Stimulated activated CD8-positive, alpha-beta memory T cell treated with anti-CD3 and anti-CD28 coated beads, Interleukin-12 subunit alpha, Interleukin-12 subunit beta, amount 100 ng/mL, for 4 hours (primary cell): ENCODE data around the gene CYP4A22.
"Not testable (repeated sequence)": the region's sequence is repeated elsewhere in the genome, so short reads cannot be mapped to it uniquely, and the experiment has no call there.

Source experiments
- DNase-seq: peaks from one replicate; pipeline ENCODE4 v3.0.0-alpha.2; 2020; ENCODE audit warnings: low read depth

Gene CYP4A22

GRCh38 chr1:47137198-47137597 lies at the start of gene CYP4A22:
CYP4A22 (plus strand) TSS chr1:47137441; CDS start chr1:47137486, 45 bp downstream.
- no peak for DNase-seq

GRCh38 chr1:47089356-47089755 lies 47.9 kb upstream of the CYP4A22 start:
- DNase-seq: not testable (repeated sequence)

GRCh38 chr1:47091476-47091875 lies 45.8 kb upstream of the CYP4A22 start:
- DNase-seq: not testable (repeated sequence)

- DNase-seq: no peak
Observed at GRCh38 chr1:47104816-47105215, 32.4 kb upstream of the CYP4A22 start.

GRCh38 chr1:47106792-47107191 lies 30.4 kb upstream of the CYP4A22 start:
- DNase-seq: no peak

GRCh38 chr1:47107851-47108574 lies 29.2 kb upstream of the CYP4A22 start:
- not testable (repeated sequence) for DNase-seq

GRCh38 chr1:47109482-47109881 lies 27.8 kb upstream of the CYP4A22 start:
- not testable (repeated sequence) for DNase-seq

GRCh38 chr1:47113178-47113577 lies 24.1 kb upstream of the CYP4A22 start:
- DNase-seq: no peak

- DNase-seq: not testable (repeated sequence)
Observed at GRCh38 chr1:47121039-47121438, 16.2 kb upstream of the CYP4A22 start.

GRCh38 chr1:47124834-47125233 lies 12.4 kb upstream of the CYP4A22 start:
- not testable (repeated sequence) for DNase-seq

GRCh38 chr1:47126997-47127396 lies 10.2 kb upstream of the CYP4A22 start:
- DNase-seq: not testable (repeated sequence)

GRCh38 chr1:47128221-47128620 lies 9.0 kb upstream of the CYP4A22 start:
- DNase-seq: no peak

GRCh38 chr1:47128854-47129253 lies 8.4 kb upstream of the CYP4A22 start:
- DNase-seq: not testable (repeated sequence)

GRCh38 chr1:47129489-47130230 lies 7.6 kb upstream of the CYP4A22 start:
- not testable (repeated sequence) for DNase-seq

GRCh38 chr1:47132665-47133064 lies 4.6 kb upstream of the CYP4A22 start:
- not testable (repeated sequence) for DNase-seq

GRCh38 chr1:47137925-47138615 lies 829 bp downstream of the CYP4A22 start:
- DNase-seq: no peak

GRCh38 chr1:47140358-47140757 lies 3.1 kb downstream of the CYP4A22 start:
- not testable (repeated sequence) for DNase-seq

GRCh38 chr1:47143654-47144053 lies 6.4 kb downstream of the CYP4A22 start:
- DNase-seq: not testable (repeated sequence)

- not testable (repeated sequence) for DNase-seq
Observed at GRCh38 chr1:47146495-47146894, 9.3 kb downstream of the CYP4A22 start.

- no peak for DNase-seq
Observed at GRCh38 chr1:47147047-47147785, 10.0 kb downstream of the CYP4A22 start.

- not testable (repeated sequence) for DNase-seq
Observed at GRCh38 chr1:47149162-47149561, 11.9 kb downstream of the CYP4A22 start.

GRCh38 chr1:47156457-47156856 lies 19.2 kb downstream of the CYP4A22 start:
- DNase-seq: not testable (repeated sequence)
